GM19239 (cell line): Measurements from ENCODE around the gene PROSER3.

Experiments
- DNase-seq: peaks from one replicate; pipeline ENCODE4 v3.0.0; 2011; ENCODE audit warnings: low spot score; ENCODE audit not compliant: insufficient read length
- FAIRE-seq: peaks from 2 replicates; lab custom pipeline; 2011; peaks lifted over from hg19 to GRCh38; lab: Jason Lieb, UNC

Gene PROSER3

DNA sequence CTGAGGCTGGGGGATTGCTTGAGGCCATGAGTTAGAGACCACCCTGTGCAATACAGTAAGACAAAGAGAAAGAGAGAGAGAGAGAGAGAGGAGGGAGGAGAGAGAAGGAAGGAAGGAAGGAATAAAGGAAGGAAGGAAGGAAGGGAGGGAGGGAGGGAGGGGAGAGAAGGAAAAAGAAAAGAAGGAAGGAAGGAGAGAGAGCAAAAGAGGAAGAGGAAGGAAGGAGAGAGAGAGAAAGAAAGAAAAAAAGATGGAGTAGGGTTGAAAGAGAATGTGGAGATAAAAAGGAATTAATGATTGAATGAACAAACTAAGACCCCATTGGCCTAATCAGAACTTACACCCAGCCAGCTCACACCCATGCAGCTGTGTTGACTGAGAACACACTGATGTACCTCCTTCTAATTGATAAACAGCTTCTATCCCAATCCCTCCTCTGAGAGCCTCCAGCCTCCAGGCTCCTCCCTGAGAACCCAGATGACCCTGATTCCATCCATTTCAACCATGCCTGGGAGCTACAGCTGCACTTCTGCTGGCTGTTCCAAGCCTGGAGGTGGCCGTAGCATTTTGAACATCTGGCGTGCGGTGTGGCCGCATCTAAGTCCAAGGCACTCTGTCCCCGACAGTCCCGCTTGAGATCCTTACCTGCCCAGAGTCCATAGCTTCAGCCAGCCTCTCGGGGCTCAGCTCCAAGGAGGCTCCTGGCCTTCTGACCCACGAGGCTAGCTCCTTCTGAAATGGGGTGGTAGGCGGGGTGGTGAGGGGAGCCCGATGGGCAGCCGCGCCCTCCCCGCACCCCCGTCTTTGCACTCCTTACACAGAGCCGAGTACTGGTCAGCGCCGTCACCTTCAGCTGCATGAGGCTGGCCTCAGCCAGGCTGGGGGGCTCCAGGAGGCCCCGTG, 53.6 kb downstream of the PROSER3 start:
- no peak for DNase-seq
- FAIRE-seq, result no peak

DNA sequence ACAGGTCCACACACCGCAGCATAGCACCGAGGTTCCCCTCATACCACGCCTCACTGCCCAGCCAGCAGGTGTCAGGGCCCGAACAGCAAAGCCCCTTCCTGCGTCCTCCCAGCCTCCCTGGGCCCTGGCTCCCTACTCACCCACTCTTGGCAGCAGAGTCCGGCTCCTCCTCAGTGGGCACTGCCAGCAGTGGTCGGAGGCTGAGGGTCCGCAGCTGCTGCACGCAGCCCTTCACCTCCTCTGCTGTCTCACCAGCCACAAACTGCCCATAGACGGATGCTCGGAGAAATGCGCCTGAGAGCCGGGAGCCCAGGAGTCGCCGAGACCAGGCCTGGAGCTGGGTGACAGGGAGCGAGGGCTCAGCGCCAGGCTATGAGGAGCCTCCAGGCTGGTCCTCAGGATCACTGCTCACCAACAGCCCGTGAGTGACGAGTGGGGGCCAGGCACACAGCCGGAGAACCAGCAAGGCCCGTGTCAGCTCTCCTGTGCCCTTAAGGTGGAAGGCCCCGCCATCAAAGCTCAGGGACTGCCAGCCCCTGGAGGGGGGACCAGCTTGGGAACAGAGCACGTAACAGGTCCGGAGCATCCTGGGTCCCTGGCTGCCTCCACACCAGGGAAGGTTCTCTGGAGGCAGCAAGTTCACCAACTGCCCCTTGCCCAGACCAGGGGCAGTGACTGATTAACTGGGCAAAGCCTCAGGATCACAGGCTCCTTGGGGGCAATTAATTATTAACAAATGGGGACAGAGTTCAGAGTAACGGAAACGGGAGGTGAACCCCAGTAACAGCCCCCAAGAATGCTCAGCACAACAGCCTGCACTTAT, 54.5 kb downstream of the PROSER3 start, which contains the start of gene PRODH2:
Gene PRODH2, minus strand, starts transcription at position 626 of the 823 bp plus-strand sequence. Its CDS starts 40 bp downstream, at position 586.
- FAIRE-seq (no peak), DNase-seq (no peak)

DNA sequence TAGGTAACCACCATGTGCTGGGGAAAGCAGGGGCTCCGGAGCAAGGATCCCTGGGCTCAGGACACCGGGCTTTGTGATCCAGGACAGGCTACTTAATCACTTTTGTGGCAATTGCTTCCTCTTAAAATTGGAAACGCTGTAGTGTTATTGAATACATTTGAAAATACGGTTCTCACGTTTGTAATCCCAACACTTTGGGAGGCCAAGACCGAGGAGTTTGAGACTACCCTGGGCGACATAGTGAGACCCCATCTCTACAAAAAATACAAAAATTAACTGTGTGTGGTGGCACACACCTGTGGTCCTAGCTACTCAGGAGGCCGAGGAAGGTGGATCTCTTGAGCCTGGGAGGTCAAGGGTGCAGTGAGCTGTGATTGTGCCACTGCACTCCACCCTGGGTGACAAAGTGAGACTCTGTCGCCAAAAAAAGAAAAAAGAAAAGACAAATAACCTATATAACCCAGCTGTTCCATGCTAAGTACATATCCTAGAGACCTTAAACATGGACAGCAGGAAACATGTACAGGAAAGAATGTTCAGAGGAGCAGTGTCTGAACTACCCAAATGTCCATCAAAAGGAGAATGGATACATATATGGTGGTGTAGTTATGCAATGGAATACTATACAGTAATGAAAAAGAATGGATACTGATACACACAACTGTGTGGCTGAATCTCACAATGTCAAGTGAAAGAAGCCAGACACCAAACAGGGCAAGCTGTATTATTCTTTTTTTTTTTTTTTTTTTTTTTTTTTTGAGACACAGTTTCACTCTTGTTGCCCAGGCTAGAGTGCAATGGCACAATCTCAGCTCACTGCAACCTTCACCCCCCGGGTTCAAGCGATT, 55.3 kb downstream of the PROSER3 start:
- no peak for DNase-seq
- no peak for FAIRE-seq

DNA sequence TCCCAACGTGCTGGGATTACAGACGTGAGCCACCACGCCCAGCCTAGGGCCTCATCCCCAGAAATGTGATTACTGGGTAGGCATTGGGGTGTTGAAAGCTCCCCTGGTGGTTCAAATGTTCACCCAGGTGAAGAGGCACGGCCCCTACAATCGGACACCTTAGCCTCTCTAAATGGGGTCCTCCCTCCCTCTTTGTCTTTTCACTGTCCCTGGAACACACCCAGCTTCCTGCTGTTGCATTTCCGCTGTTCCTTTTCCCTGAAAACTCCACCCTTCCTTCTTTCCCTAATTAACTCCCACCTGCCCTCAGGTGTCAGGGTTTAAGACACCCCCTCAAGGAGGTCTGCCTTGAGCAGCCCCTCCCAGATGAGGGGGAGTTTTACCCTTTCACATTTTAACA, 58.3 kb downstream of the PROSER3 start:
- DNase-seq, result no peak
- FAIRE-seq, result no peak

DNA sequence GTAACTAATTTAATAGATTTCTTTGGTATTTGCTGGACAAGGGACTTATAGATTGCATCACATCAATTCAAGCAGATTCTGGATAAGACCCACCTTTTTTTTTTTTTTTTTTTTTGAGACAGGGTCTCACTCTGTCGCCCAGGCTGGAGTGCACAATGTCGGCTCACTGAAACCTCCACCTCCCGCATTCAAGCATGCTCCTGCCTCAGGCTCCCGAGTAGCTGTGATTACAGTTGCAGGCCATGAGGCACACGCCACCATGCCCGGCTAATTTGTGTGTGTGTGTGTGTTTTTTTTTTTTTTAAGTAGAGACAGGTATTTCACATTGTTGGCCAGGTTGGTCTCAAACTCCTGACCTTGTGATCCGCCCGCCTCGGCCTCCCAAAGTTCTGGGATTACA, 58.9 kb downstream of the PROSER3 start:
- DNase-seq (no peak), FAIRE-seq (no peak)

DNA sequence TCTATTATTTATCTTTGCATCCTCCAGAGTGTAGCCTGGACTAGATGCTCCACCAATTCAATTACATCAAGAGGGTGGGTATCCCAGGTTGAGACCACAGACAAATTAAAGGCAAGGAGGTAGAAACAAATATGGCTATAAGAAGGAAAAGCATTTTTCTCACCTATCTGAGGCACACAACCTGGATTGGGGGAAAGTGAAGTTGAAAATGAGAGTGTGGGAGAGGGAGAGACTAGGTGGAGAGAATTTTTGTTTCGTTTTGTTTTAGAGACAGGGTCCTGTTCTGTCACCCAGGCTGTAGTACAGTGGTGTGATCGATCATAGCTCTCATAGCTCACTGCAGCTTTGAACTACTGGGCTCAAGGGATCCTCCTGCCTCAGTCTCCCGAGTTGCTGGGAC, 60.5 kb downstream of the PROSER3 start:
- FAIRE-seq (no peak), DNase-seq (no peak)
